HG02943 (cell line): Measurements from ENCODE around the gene AREG.

Source experiments
- ATAC-seq: cut with Tn5 transposase; IDR thresholded peaks from one replicate; pipeline ENCODE4 v1.9.1; 2021; ENCODE audit warnings: mild to moderate bottlenecking, low read depth, moderate library complexity; ENCODE audit not compliant: unreplicated experiment

The AREG gene

GRCh38 chr4:74456056-74456744 is 11.3 kb downstream of the AREG start:
- no peak for ATAC-seq

DNA sequence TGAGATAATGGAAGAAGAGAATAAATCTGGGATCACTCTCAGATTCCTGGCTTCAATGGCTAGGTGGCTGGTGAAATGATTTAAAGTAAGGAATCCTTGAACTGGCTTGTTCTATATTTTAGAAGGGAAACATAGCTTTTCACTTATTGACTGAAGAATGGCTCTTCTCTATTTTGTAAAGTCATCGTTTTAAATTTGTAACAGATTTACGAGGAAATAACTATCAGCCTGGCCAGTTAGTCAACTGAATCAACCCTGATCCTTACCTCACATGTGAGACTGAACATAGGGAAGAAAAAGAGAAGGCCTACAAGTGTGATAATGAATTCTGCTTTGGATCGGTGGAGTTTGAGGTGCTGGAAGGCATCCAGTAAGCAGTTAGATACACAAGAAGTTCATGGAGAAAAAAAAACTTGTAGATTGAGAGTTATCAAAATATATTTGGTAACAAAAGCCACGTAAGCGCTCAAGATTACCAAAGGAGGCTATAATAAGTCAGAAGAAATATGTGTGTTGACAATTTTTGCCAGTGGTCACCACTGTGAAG is 12.0 kb downstream of the AREG start:
- ATAC-seq, result no peak

GRCh38 chr4:74460833-74461232 is 15.9 kb downstream of the AREG start:
- no peak for ATAC-seq

DNA sequence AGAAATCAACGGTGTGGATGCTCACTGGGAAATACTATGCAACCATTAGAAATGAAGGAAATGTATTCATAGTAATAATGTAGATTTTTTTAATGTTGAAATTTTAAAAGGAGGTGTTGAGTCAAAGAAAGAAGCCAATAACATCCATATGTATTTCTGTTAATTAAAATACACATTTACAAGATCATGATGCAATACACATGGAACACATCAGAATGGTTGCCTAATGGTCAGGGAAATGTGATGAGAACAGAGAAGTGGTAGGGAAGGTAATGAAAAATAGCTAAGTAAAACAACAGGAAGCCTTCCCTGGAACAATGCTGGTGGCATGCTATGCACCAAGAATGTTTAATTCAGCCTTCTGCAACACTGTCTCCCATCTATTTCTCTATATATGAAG is 18.2 kb downstream of the AREG start:
- ATAC-seq, result no peak

DNA sequence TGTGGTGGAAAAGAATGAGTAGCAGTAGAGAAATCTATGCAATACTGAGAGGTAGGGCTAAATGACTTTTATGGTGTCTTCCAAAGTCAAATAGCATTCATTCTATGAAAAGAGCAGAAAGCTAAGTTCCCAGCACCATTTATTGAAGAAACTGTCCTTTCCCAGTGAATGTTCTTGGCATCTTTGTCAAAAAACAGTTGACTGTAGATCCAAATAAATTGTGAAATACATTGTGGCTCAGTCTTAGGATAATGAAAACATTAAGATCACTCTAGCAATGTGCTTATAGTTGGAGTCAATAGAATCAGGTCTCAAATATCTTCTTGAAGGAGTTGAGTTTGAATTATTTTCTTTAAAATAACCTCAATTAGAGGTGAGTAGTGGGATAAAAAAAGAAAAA is 19.4 kb downstream of the AREG start:
- no peak for ATAC-seq

GRCh38 chr4:74466242-74466641 is 21.3 kb downstream of the AREG start:
- ATAC-seq, result no peak

GRCh38 chr4:74471264-74471663 is 26.3 kb downstream of the AREG start:
- ATAC-seq, result no peak

GRCh38 chr4:74473155-74473811 is 28.3 kb downstream of the AREG start:
- ATAC-seq, result no peak

GRCh38 chr4:74474345-74475090 is 29.6 kb downstream of the AREG start:
- no peak for ATAC-seq

DNA sequence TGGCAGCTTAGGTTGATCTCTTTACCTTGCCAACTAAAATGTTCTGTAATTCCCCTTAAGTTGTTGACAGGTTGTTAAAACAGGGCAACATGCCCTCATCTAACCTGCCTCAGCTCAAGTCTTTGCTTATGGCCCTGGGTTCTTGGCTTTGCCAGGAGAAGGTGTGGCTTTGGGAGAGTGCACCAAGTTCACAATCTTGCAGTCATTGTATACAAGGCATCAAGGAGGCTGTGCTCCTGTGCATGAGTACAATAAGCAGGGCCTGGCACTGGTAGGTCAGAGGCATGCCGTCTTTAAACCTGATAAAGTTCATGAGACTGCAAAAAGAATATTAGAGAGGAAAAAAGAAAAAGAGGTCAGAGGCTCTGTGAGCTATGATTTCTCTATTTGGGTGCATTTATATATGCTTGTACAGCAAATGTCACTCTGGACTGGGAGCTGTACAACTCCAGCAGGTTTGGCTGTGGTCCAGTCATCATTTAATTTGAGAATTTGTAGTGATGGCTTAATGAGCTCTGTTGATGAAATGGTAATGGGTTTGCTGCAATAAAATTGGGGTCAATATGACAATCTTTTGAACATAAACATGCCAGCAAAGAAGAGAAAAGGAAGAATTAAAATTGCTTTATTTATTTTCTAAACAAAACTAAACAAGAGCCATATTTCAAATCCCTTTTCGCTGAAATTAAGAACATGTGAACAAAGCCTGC is 30.3 kb downstream of the AREG start:
- ATAC-seq, result no peak

DNA sequence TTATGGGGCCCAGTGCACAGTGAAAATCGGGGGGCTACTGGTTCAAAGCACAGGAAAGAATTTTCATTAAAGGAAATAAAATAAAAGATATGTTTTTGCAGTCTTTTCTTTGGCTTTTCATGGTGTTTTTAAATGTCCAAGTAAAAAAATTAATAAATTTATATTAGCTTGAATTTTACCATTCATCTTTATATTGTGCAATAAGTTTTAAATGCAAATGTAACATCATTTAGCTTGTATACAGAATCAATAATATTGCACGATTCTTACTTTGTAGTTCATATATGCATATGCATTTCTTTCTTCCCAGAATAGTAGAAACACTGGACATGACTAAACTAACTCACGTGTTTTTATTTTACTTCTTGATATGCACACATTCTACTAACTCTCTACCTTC is 31.0 kb downstream of the AREG start:
- no peak for ATAC-seq

DNA sequence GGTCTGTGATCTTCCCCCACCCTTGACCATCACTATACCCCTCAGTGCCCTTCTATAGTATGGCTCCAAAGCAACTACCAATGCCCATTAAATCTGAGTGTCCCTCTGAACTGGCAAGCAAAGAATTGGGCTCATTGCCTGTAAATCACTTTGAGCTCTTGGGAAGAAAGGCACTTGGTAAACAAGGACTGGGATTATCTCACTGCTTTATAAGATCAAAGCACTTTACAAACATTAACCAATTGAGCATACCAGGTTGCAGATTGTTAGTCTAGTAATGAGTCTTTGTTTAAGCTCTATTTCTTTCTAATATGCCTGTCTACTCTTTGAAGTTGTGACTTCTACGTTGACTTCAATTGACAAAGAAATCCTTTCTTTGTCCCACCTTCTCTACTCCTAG is 34.1 kb downstream of the AREG start:
- ATAC-seq, result no peak

DNA sequence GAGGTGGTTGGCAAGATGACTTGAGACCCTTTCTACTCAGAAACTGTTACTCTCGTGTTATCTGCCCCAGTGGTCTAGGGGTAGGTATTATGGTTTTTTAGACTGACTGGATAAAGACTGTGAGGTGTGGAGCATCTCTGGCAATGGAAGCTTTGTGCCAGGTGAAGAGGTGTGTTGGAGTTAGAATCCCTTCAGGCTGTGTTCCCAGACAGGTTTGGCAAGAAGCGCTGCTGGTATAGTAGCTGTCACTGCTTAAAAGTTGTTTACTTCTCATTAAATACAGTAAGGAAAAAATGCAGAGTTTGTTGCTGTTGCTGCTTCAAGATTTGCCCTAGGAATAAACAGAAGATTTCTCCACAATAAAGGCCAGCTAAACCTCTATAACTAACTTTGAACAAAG is 35.3 kb downstream of the AREG start:
- ATAC-seq, result no peak

DNA sequence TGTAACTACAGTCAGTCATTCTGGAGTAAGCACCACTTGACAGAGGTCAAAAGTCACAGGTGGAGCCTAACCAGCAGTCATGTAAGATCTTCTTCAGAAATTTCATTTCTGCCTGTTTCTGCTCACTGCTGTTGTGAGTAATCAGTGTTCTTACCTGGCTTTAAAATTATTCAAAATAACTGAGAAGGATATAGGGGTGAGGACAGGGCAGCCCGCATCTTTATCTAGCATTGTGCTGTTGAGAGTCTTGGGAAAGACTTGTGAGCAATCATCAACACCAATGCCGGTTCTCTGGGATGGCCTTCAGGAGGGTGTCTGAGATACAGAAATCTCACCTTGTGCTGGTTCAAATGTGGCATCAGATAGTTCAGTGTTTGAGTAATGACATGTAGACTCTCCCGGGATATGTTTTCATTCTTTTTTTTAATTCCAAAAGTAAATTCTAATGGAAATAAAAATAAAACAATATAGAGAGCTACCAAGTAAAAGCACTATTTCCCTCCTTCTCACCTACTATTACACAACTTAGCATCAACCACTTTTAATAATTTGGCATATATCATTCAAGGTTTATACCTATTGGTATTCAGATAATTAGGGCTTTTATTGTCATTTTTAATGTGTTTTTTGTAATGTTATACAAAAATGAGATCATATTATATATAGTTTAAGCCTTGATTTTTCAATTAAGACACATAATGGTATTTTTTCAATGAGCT is 37.1 kb downstream of the AREG start:
- no peak for ATAC-seq

- no peak for ATAC-seq
These were observed 38.4 kb downstream of the AREG start for GRCh38 chr4:74483226-74483911.

DNA sequence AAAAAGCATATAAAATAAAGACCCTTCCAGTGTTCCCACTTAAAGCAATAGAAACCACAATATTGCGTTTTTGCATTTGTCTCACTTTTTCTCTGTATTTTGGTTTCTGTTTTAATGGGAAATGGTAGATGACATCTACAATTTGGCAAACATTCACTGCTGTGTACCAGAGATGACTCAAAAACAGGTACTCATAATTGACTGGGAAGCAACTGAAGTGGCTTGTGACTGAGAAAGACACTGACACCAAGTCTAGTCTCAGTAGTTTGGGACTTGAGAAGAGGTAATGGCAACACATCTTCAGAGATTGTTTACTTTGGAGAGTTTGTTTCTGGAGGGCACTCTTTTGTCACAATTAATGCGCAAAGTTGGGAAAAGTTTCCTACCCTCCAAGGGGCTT is 42.0 kb downstream of the AREG start:
- ATAC-seq, result no peak

GRCh38 chr4:74487771-74488170 is 42.8 kb downstream of the AREG start:
- ATAC-seq, result no peak

DNA sequence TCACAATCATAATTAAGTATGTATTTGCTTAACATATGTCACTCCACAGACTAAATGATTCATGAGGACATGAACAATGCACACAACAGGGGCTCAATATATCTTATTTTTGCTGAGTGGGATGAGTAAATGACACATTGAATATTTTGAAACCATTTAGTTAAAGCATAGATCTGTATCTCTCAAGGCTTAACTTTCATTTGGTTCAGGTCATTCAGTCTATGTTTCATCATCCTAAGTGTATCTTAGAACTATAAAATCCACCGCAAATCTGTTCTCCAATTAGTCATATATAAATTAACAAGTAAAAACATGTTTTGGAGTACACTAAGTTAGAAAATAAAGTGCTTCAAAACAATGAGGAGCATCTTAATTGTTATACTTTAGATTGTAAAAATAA is 45.8 kb downstream of the AREG start:
- no peak for ATAC-seq

DNA sequence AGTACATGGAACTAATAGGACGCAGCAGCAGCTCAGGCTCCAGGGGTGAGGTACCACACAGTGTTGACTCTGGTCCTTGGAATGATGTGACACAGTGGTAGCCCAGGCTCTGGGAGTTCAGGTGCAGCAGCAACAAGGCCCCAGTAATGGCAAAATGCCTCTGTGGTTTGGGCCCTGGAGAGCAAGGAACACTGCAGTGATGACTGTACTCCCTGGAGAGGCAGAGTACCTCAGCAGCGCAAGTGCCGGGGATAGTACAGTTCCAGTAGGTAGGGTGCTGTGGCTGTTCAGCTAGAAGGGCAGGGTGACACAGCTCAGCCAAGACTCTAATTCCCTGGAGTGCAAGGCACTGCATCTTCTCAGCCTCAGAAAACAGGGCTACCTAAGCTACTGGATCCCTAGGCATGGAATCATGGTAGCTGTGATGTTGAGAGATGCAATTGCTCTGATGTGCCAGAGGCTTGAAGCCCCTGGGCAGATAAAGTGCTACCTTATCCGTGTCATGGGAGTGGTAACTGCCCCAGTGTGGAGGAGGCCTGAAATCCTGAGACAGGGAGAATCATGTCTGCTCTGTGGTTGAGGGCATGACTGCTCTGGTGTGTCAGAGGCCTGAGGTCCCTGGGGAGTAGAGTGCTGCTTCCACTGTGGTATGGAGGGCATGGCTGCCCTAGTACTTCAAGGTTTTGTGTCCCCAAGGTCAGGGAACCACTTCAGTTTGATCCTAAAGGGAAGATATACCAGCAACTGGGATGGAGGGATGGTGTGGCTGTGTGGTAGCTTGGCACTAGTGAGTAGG is 55.2 kb downstream of the AREG start:
- no peak for ATAC-seq
